A673 (cell line): Measurements from ENCODE around the gene SF3B1.

Experiments
- EZH2 ChIP-seq: fragments of 200-600 bp; sonication (generic); IDR thresholded peaks from 2 replicates; pipeline ENCODE4 v1.6.1; 2017; ENCODE audit warnings: borderline replicate concordance, low read depth, mild to moderate bottlenecking, mixed read lengths, antibody characterized with exemption, low read length; ENCODE audit not compliant: poor library complexity, severe bottlenecking
- TF ChIP-seq, protein P1 (sequence below): fragments of 300-800, 200-600 bp; sonication (generic); conservative IDR thresholded peaks from 2 replicates; pipeline ENCODE4 v1.5.1; 2017; ENCODE audit warnings: low read depth, mild to moderate bottlenecking, antibody characterized with exemption, low read length, moderate library complexity, mixed read lengths

DNA sequence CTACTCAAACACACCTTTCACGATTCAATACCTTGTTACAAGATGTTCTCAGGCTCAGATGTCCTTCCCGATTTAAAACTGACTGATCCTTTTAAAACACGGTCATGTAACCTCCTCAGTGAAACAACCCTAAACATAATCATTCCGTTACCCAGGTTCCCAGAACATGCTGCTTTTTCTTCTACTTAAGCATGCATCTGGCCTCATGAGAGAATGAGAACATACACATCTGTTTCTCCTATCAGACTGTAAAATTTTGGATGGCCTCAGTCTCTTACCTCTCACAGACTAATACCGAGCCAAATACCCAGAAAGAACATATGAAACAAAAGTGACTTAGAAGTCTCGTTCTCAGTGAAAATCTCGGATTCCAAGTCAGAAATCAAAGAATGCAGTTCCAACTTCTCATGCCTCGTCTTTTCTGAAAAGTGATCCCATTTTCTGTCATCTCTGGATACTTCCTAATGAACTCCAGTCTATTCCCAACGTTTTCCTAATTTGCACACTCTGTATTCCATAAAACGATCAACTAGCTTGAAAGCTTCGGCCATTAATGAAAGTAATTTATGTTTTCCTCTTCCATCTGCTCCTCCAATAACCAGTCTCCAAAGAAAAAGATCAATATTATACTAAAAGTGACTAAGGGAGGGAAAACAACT lies 919 bp downstream of the SF3B1 start:
- TF ChIP-seq, protein P1, sequence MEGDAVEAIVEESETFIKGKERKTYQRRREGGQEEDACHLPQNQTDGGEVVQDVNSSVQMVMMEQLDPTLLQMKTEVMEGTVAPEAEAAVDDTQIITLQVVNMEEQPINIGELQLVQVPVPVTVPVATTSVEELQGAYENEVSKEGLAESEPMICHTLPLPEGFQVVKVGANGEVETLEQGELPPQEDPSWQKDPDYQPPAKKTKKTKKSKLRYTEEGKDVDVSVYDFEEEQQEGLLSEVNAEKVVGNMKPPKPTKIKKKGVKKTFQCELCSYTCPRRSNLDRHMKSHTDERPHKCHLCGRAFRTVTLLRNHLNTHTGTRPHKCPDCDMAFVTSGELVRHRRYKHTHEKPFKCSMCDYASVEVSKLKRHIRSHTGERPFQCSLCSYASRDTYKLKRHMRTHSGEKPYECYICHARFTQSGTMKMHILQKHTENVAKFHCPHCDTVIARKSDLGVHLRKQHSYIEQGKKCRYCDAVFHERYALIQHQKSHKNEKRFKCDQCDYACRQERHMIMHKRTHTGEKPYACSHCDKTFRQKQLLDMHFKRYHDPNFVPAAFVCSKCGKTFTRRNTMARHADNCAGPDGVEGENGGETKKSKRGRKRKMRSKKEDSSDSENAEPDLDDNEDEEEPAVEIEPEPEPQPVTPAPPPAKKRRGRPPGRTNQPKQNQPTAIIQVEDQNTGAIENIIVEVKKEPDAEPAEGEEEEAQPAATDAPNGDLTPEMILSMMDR, result no peak
- no peak for TF ChIP-seq EZH2
